Lung (tissue), 12 donors: ENCODE data around the gene SLC26A6. TPM values are rescaled to one million over a fixed set of nuclear protein-coding genes. Genes with fewer than 3 reads are reported as not detected.

ENCODE experiments used
- ATAC-seq: fragments of 200-7000 bp; cut with Tn5 transposase; one replicate; pipeline ENCODE4 v1.9.1; 2020; ENCODE audit warnings: moderate number of reproducible peaks; ENCODE audit not compliant: insufficient read depth, low FRiP score
- DNase-seq, 3 donors: peaks; one replicate each; pipeline ENCODE4 v3.0.0-alpha.2; 2013 to 2017
- H3K27ac ChIP-seq, 2 donors: one replicate each; pipeline ENCODE4 v1.5.1; 2013; ENCODE audit warnings: mild to moderate bottlenecking in 2 of 2, moderate library complexity in 2 of 2, control low read depth in 1 of 2, inconsistent platforms in 1 of 2, low read depth in 1 of 2, low read length in 1 of 2
- H3K27me3 ChIP-seq, 3 donors: one replicate each; pipeline ENCODE4 v1.5.1; 2013; ENCODE audit warnings: low read length in 2 of 3; ENCODE audit not compliant: control insufficient read depth in 3 of 3, insufficient read depth in 3 of 3
- H3K36me3 ChIP-seq, 4 donors: one replicate each; pipeline ENCODE4 v1.5.1; 2013; ENCODE audit warnings: low read length in 4 of 4, mild to moderate bottlenecking in 1 of 4, moderate library complexity in 1 of 4; ENCODE audit not compliant: control insufficient read depth in 4 of 4, insufficient read depth in 4 of 4
- H3K4me1 ChIP-seq, 5 donors: one replicate each; pipeline ENCODE4 v1.5.1; 2013; ENCODE audit warnings: low read length in 5 of 5, mild to moderate bottlenecking in 2 of 5, moderate library complexity in 1 of 5; ENCODE audit not compliant: control insufficient read depth in 5 of 5, insufficient read depth in 5 of 5
- H3K4me3 ChIP-seq: one replicate; pipeline ENCODE4 v1.5.1; 2013; ENCODE audit warnings: mild to moderate bottlenecking, control low read depth, moderate library complexity
- H3K9ac ChIP-seq, 2 donors: one replicate each; pipeline ENCODE4 v1.5.1; 2013; ENCODE audit warnings: low read length in 2 of 2, control low read depth in 1 of 2; ENCODE audit not compliant: insufficient read depth in 1 of 2
- H3K9me3 ChIP-seq, 4 donors: one replicate each; pipeline ENCODE4 v1.5.1; 2013; ENCODE audit warnings: low read length in 3 of 4, mild to moderate bottlenecking in 1 of 4, moderate library complexity in 1 of 4; ENCODE audit not compliant: control insufficient read depth in 4 of 4, insufficient read depth in 3 of 4
- WGBS, 2 donors: extraction: QIAGEN DNeasy Blood & Tissue Kit; methylation state at CpG; one replicate each; pipeline ENCODE4 v1.1.7; 2013; 5-methylcytosine and 5-hydroxymethylcytosine counted together
- polyA plus RNA-seq, 2 donors: library from polyadenylated mRNA; stranded (reverse); fragments of 200-250 nt; gene quantifications; one replicate each; pipeline ENCODE4 v1.2.1, GENCODE V29; 2013
- total RNA-seq, 2 donors: library from RNA; depleted of rRNA in 1 of 2; stranded (reverse); fragments of >200 nt in 1 of 2; gene quantifications; one replicate each; pipeline ENCODE4 v1.2.1, GENCODE V29; 2014 to 2021
- TF ChIP-seq, protein P1 (sequence below): IDR thresholded peaks from 2 replicates; pipeline ENCODE4 v1.5.1; 2012; ENCODE audit warnings: mild to moderate bottlenecking; ENCODE audit errors: control extremely low read depth, extremely low read depth
- donor health status: control.
- donor health status: control.
- donor health status: Bipolar disorder and iron deficiency.
- donor health status: healthy.
- donor health status: DM: yes; HTN: yes; CAD: no.

SLC26A6 gene
- total and polyA plus RNA-seq, 4 donors, result 14.6 to 24.5 (median 19.6) TPM

DNA sequence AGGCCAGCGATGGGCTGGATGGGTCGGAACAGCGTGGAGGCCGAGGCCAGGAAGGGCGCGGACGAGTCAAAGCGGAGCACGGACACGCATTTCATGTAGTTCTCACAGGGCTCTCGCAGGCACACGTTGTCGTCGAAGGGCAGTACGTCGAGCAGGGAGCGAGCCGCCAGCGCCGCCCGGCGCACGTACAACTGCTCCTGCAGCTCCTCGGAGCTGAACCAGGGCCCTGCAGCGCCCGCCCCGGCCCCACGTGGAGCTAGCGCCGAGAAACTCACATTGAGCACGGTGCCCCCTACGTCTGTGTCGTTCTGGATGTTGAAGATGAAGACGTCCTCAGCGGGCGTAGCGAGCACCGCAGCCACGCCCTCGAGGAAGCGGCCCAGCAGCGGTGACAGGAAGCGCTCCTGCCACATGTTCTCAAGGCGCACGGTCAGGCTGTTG, 21.6 kb upstream of the SLC26A6 start:
- Histone ChIP-seq H3K27ac (peak overlapping the region in 1 of 2 donors; percentile 48), H3K27me3 (peaks cover 0 to 10% (median 3%) of the 10 kb centered on the region in 3 donors), H3K4me3 (peak overlapping the region; percentile 45), H3K4me1 (peaks cover 0 to 21% (median 4%) of the 10 kb centered on the region in 5 donors), H3K9ac (no peak overlapping the region), H3K9me3 (peaks cover 0 to 4% (median 0%) of the 10 kb centered on the region in 4 donors), H3K36me3 (no peaks in the 10 kb centered on the region)
- ATAC-seq (no peak), DNase-seq (peak in 1 of 3 donors; percentile 2)
- TF ChIP-seq, protein P1, sequence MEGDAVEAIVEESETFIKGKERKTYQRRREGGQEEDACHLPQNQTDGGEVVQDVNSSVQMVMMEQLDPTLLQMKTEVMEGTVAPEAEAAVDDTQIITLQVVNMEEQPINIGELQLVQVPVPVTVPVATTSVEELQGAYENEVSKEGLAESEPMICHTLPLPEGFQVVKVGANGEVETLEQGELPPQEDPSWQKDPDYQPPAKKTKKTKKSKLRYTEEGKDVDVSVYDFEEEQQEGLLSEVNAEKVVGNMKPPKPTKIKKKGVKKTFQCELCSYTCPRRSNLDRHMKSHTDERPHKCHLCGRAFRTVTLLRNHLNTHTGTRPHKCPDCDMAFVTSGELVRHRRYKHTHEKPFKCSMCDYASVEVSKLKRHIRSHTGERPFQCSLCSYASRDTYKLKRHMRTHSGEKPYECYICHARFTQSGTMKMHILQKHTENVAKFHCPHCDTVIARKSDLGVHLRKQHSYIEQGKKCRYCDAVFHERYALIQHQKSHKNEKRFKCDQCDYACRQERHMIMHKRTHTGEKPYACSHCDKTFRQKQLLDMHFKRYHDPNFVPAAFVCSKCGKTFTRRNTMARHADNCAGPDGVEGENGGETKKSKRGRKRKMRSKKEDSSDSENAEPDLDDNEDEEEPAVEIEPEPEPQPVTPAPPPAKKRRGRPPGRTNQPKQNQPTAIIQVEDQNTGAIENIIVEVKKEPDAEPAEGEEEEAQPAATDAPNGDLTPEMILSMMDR, result no peak
- 42 to 59% methylated on average over 45 of the region's 45 CpGs for WGBS, 2 donors

DNA sequence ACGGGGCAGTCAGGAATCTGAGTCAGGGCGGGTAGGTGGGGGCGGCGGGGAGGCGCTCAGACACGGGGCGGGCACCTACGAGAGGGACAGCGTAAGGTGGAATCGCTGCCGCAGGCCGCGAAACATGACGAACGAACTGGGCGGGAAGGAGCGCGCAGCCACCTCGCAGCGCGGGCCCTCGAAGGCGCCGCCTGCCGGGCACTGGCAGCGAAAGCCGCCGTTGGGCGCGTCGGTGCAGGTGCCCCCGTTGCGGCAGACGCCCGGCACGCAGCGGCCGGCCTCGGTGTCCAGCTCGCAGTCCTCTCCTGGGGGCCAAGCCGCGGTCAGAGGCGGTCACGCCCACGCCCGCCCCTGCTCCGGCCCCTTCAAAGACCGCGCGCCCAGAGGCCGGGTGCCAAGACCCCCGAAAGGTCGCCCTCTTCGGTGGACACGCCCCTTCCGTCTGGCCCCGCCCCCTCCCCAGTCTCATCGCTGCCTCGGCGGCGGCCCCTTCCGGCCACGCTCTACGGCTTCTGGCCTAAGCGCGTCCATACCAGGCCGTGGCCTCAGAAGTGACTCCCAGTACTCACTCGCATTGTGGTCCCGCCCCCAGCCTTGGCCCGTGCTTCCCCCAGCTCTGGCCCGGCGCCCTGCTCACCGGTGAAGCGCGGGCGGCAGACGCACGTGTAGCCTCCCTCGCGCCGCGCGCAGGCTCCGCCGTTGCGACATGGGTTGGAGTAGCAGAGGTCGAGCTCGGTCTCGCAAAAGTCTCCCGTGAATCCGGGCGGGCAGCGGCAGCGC, 21.0 kb upstream of the SLC26A6 start:
- H3K27me3 ChIP-seq, result peaks cover 0 to 10% (median 3%) of the 10 kb centered on the region in 3 donors
- 2 to 4% methylated on average over 78 to 94 of the region's 94 CpGs for WGBS, 2 donors
- H3K36me3 ChIP-seq, result no peaks in the 10 kb centered on the region
- ATAC-seq (peak; percentile 90), DNase-seq (peak; percentile 58 to 79 (median 74))
- peaks cover 0 to 4% (median 0%) of the 10 kb centered on the region in 4 donors for H3K9me3 ChIP-seq
- H3K27ac ChIP-seq, result peak overlapping the region; percentile 48 to 66
- peaks cover 0 to 17% (median 4%) of the 10 kb centered on the region in 5 donors for H3K4me1 ChIP-seq
- TF ChIP-seq, protein P1, result peak; percentile 57
- no peak overlapping the region for H3K9ac ChIP-seq
- peak overlapping the region; percentile 45 for H3K4me3 ChIP-seq

DNA sequence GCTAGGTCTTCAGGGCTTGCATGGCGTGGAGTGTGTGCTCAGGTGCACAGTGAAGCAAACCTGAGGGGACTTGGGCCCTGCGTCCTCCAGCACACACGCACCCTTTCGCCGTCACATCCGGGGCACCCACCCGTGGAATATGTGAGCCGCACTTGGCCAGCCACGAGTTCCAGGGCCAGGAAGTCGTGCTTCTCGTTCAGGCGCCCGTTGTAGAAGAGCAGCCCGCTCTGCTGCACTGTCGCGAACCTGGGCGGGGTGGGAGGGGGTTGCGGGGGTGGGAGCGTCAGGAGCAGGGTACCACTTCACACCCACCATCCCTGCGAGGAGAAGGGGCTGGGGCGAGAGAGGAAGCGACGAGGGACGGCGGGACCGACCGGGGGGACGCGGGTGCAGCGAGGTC, 20.3 kb upstream of the SLC26A6 start:
- peaks cover 0 to 10% (median under 1%) of the 10 kb centered on the region in 3 donors for H3K27me3 ChIP-seq
- no peak for ATAC-seq

More for the DNA sequence above, 20.3 kb upstream of the SLC26A6 start:
- TF ChIP-seq, protein P1, result no peak
- H3K4me1 ChIP-seq, result peaks cover 0 to 14% (median 4%) of the 10 kb centered on the region in 5 donors
- no peak overlapping the region for H3K9ac ChIP-seq
- no peak overlapping the region for H3K4me3 ChIP-seq
- peaks cover 0 to 4% (median 0%) of the 10 kb centered on the region in 4 donors for H3K9me3 ChIP-seq
- peak in 1 of 3 donors; percentile 6 for DNase-seq
- H3K27ac ChIP-seq, result no peak overlapping the region
- no peaks in the 10 kb centered on the region for H3K36me3 ChIP-seq
- WGBS, 2 donors, result 9 to 11% methylated on average over 23 to 30 of the region's 30 CpGs
